Endothelial cell of umbilical vein (primary cell): ENCODE measurements around the gene CXCL17. TPM values are rescaled to one million over a fixed set of nuclear protein-coding genes. Genes with fewer than 3 reads are reported as not detected.

Experiments used
- BruUV-seq: library from RNA; stranded (reverse); fragments of 400-500 nt; replicated peaks from 2 replicates; lab custom pipeline; 2021; lab: Mats Ljungman, UMichigan
- CTCF ChIA-PET: fragments of 300-600, 350-600 bp; sonication (Branson Sonifier 250); formaldehyde crosslinking; loops from one replicate; lab custom pipeline; 2021; ENCODE audit warnings: antibody characterized with exemption, inconsistent platforms; lab: Charles Lee
- POLR2A ChIA-PET: fragments of 300-600, 350-600 bp; sonication (Branson Sonifier 250); formaldehyde crosslinking; loops from one replicate; lab custom pipeline; 2021; ENCODE audit warnings: antibody characterized with exemption, inconsistent platforms; lab: Charles Lee
- DNase-seq: peaks from one replicate; pipeline ENCODE4 v3.0.0-alpha.2; 2011; ENCODE audit warnings: low read depth, low spot score
- FAIRE-seq: peaks from 2 replicates; lab custom pipeline; 2011; peaks lifted over from hg19 to GRCh38; lab: Jason Lieb, UNC
- H2AFZ ChIP-seq: 2 replicates; pipeline ENCODE4 v1.6.0; 2012; ENCODE audit warnings: low read depth, low read length, control low read depth, inconsistent platforms
- H3K27ac ChIP-seq: 2 replicates; pipeline ENCODE4 v1.5.1; 2011; ENCODE audit warnings: low read depth, mild to moderate bottlenecking, control low read depth, low read length, moderate library complexity; ENCODE audit not compliant: insufficient read depth
- H3K27me3 ChIP-seq, 2 experiments: 2 replicates each; pipeline versions ENCODE4 v1.6.0 to v1.6.1; 2011; ENCODE audit warnings: low read length in 2 of 2, mixed read lengths in 1 of 2; ENCODE audit not compliant: control insufficient read depth in 2 of 2, insufficient read depth in 2 of 2
- H3K36me3 ChIP-seq, 2 experiments: 2 replicates in 1 of 2; 3 replicates in 1 of 2; pipeline ENCODE4 v1.5.1; 2011; ENCODE audit warnings: low read length in 2 of 2, mild to moderate bottlenecking in 1 of 2, moderate library complexity in 1 of 2; ENCODE audit not compliant: control insufficient read depth in 2 of 2, insufficient read depth in 2 of 2; ENCODE audit errors: extremely low read depth in 1 of 2
- H3K4me1 ChIP-seq: 3 replicates; pipeline ENCODE4 v1.5.1; 2011; ENCODE audit warnings: mild to moderate bottlenecking, low read length; ENCODE audit not compliant: control insufficient read depth, insufficient read depth; ENCODE audit errors: extremely low read depth
- H3K4me2 ChIP-seq: 2 replicates; pipeline ENCODE4 v1.6.1; 2011; ENCODE audit warnings: low read length, control low read depth, mixed read lengths; ENCODE audit not compliant: insufficient read depth
- H3K4me3 ChIP-seq, 3 experiments: fragments of 200-600 bp in 1 of 3; sonication (generic), shearing (Covaris generic) in 1 of 3; replicated peaks in 1 of 3; 2 replicates each; pipeline ENCODE4 v1.5.1; 2011 to 2016; ENCODE audit warnings: control low read depth in 3 of 3, low read length in 3 of 3, mild to moderate bottlenecking in 2 of 3, inconsistent platforms in 1 of 3, low read depth in 1 of 3, moderate library complexity in 1 of 3; ENCODE audit not compliant: insufficient read depth in 1 of 3
- H3K79me2 ChIP-seq: 2 replicates; pipeline ENCODE4 v1.6.0; 2012; ENCODE audit warnings: low read length, inconsistent platforms; ENCODE audit not compliant: control insufficient read depth, insufficient read depth
- H3K9ac ChIP-seq: replicated peaks from 2 replicates; pipeline ENCODE3; 2011; ENCODE audit warnings: low read length, control low read depth; ENCODE audit not compliant: insufficient read depth; ENCODE audit errors: extremely low read depth
- H3K9me1 ChIP-seq: replicated peaks from 3 replicates; pipeline ENCODE4 v1.6.0; 2011; ENCODE audit warnings: mild to moderate bottlenecking, low read length; ENCODE audit not compliant: control insufficient read depth, insufficient read depth; ENCODE audit errors: extremely low read depth
- H3K9me3 ChIP-seq: replicated peaks from 2 replicates; pipeline ENCODE4 v1.5.1; 2012; ENCODE audit warnings: low read length, inconsistent platforms; ENCODE audit not compliant: control insufficient read depth, insufficient read depth
- H4K20me1 ChIP-seq: replicated peaks from 2 replicates; pipeline ENCODE3; 2011; ENCODE audit warnings: mild to moderate bottlenecking, low read length; ENCODE audit not compliant: control insufficient read depth, insufficient read depth; ENCODE audit errors: extremely low read depth
- CTCF ChIP-seq, 2 donors: IDR thresholded peaks; 1 replicate in 1 of 2; 2 replicates in 1 of 2; pipeline ENCODE4 v1.5.1; 2011; ENCODE audit warnings: low read length in 2 of 2, mild to moderate bottlenecking in 2 of 2, moderate library complexity in 2 of 2, control low read depth in 1 of 2, inconsistent platforms in 1 of 2, low read depth in 1 of 2; ENCODE audit not compliant: insufficient read depth in 1 of 2; ENCODE audit errors: extremely low read depth in 1 of 2
- EZH2 ChIP-seq: IDR thresholded peaks from 2 replicates; pipeline ENCODE4 v1.6.1; 2012; ENCODE audit warnings: borderline replicate concordance, low read depth, mild to moderate bottlenecking, moderate library complexity, low read length, inconsistent platforms; ENCODE audit not compliant: severe bottlenecking
- FOS ChIP-seq: IDR thresholded peaks from 2 replicates; pipeline ENCODE4 v1.6.1; 2011; ENCODE audit warnings: mild to moderate bottlenecking, low read length, moderate library complexity, borderline replicate concordance; ENCODE audit not compliant: insufficient read depth
- GATA2 ChIP-seq: IDR thresholded peaks from 2 replicates; pipeline ENCODE4 v1.7.0; 2011; ENCODE audit warnings: low read depth, mild to moderate bottlenecking, moderate library complexity, mixed read lengths, low read length; ENCODE audit not compliant: insufficient read length, insufficient read depth
- JUN ChIP-seq: IDR thresholded peaks from 2 replicates; pipeline ENCODE4 v1.6.1; 2011; ENCODE audit warnings: borderline replicate concordance, low read depth; ENCODE audit not compliant: insufficient read length, insufficient read depth
- MAX ChIP-seq: IDR thresholded peaks from 2 replicates; pipeline ENCODE4 v1.6.1; 2011; ENCODE audit not compliant: insufficient read depth, insufficient read length
- MYC ChIP-seq: IDR thresholded peaks from one replicate; pipeline ENCODE4 v1.6.1; 2011; ENCODE audit warnings: mild to moderate bottlenecking, low read depth, low read length
- POLR2A ChIP-seq: IDR thresholded peaks from 2 replicates; pipeline ENCODE4 v1.6.1; 2012; ENCODE audit warnings: low read depth, mild to moderate bottlenecking, control low read depth, low read length
- POLR2AphosphoS5 ChIP-seq: IDR thresholded peaks from 2 replicates; pipeline ENCODE4 v1.6.1; 2012; ENCODE audit warnings: low read depth, mild to moderate bottlenecking, control low read depth, low read length, moderate library complexity; ENCODE audit not compliant: insufficient read depth
- dilution Hi-C: fragments of 300-500 bp; cut with MboI; formaldehyde crosslinking; loops from one replicate; pipeline ENCODE4 v1.15.0; 2019; ENCODE audit warnings: low sequenced_read_pairs; ENCODE audit not compliant: extremely low pct_ligation_motif_present
- intact Hi-C: fragments of 100-400 bp; cut with micrococcal nuclease; formaldehyde crosslinking; loops from one replicate; pipeline ENCODE4 v1.10.0; 2022
- polyA plus RNA-seq, 4 experiments: library from polyadenylated mRNA; depleted of rRNA in 3 of 4; stranded (reverse) in 3 of 4; unstranded in 1 of 4; fragments of >200 nt; gene quantifications; 2 replicates each; pipeline versions ENCODE4 v1.2.1 to v1.2.3, GENCODE V29; 2011 to 2012; ENCODE audit warnings: missing spikeins in 1 of 4
- total RNA-seq: library from RNA; stranded (reverse); gene quantifications from 2 replicates; pipeline ENCODE4 v1.2.3, GENCODE V29; 2021

CXCL17 gene
- total and polyA plus RNA-seq, 2 donors (not counting 3 experiments of a cell fraction or from before 2014, with no cell fraction given): not detected

GRCh38 chr19:42465827-42466280 is 23.1 kb upstream of the CXCL17 start:
- no peak for DNase-seq
- Histone ChIP-seq H3K79me2 (no peaks in the 10 kb centered on the region), H3K9me1 (no peaks in the 10 kb centered on the region), H3K9ac (no peak overlapping the region), H3K36me3 (no peaks in the 10 kb centered on the region), H3K4me3 (no peak overlapping the region), H2AFZ (no peak overlapping the region), H3K4me2 (no peak overlapping the region), H4K20me1 (no peaks in the 10 kb centered on the region), H3K27ac (no peak overlapping the region), H3K27me3 (no peaks in the 10 kb centered on the region), H3K9me3 (no peaks in the 10 kb centered on the region), H3K4me1 (no peaks in the 10 kb centered on the region)
- intact Hi-C loops (no loop called here), dilution Hi-C loops (no loop called here)
- BruUV-seq: no TSS peak
- no peak for FAIRE-seq
- ChIA-PET POLR2A (no interaction called here), CTCF (interaction anchor here (1.0 to 1.9 kb wide), 5 partner anchors 15 to 967 kb away, joined by 4 to 13 read pairs (median 7); no protein-coding TSS in a partner anchor)
- TF ChIP-seq MAX (no peak), EZH2 (no peak), JUN (no peak), FOS (no peak), CTCF (IDR thresholded peaks at IDR 0.05; ENCODE audit: extremely low read depth in 1 of 2, insufficient read depth in 1 of 2, low read depth in 1 of 2, low read length in 2 of 2) (no peak), POLR2A (no peak), POLR2AphosphoS5 (no peak), GATA2 (no peak), MYC (no peak)
